Transverse colon (tissue), 4 donors: ENCODE measurements around the gene AKAP6.
"Not testable (repeated sequence)": the region's sequence is repeated elsewhere in the genome, so short reads cannot be mapped to it uniquely, and the experiment has no call there.

ENCODE experiments used
- CTCF ChIP-seq, 5 experiments: fragments of 200-600 bp in 3 of 5; fragments of 450-650 bp in 2 of 5; sonication (generic) in 3 of 5; IDR thresholded peaks; 1 replicate in 2 of 5; 2 replicates in 3 of 5; pipeline ENCODE4 v1.5.1; 2016 to 2017; ENCODE audit warnings: antibody characterized with exemption in 5 of 5, inconsistent platforms in 3 of 5, mild to moderate bottlenecking in 2 of 5, moderate library complexity in 1 of 5
- POLR2AphosphoS5 ChIP-seq, 3 donors: sonication (generic); formaldehyde crosslinking; IDR thresholded peaks; one replicate each; pipeline ENCODE4 v1.6.1; 2016; ENCODE audit warnings: antibody characterized with exemption in 3 of 3

GRCh38 chr14:32373174-32373573, 44.1 kb downstream of the AKAP6 start:
- TF ChIP-seq CTCF, POLR2AphosphoS5 (IDR thresholded peaks at IDR 0.05): not testable (repeated sequence)
